IMR-90 (cell line): ENCODE results near the gene CD93. TPM values are rescaled to one million over a fixed set of nuclear protein-coding genes. Genes with fewer than 3 reads are reported as not detected.

Experiments used
- ATAC-seq: fragments of 200-7000 bp; cut with Tn5 transposase; 2 replicates; pipeline ENCODE4 v1.9.1; 2020; ENCODE audit warnings: low read depth, mild to moderate bottlenecking, moderate library complexity
- BruUV-seq: library from RNA; stranded (reverse); fragments of 400-500 nt; replicated peaks from 2 replicates; lab custom pipeline; 2021; lab: Mats Ljungman, UMichigan
- CTCF ChIA-PET: fragments of 300-600 bp; formaldehyde crosslinking; extraction: SDS; loops from one replicate; lab custom pipeline; 2021; ENCODE audit warnings: antibody characterized with exemption; lab: Yijun Ruan, JAX
- POLR2A ChIA-PET: fragments of 300-600 bp; sonication (Branson Sonifier 250); formaldehyde crosslinking; loops from one replicate; lab custom pipeline; 2022; ENCODE audit warnings: antibody characterized with exemption; ENCODE audit not compliant: unreplicated experiment; lab: Charles Lee
- DNase-seq: peaks from one replicate; pipeline ENCODE4 v3.0.0; 2013
- H2AFZ ChIP-seq: replicated peaks from 2 replicates; pipeline ENCODE3; 2013; ENCODE audit warnings: low read length, mild to moderate bottlenecking; ENCODE audit not compliant: poor library complexity
- H2AK5ac ChIP-seq: 2 replicates; pipeline ENCODE4 v1.6.1; 2013; ENCODE audit warnings: low read depth, low read length, inconsistent platforms
- H2AK9ac ChIP-seq: replicated peaks from 2 replicates; pipeline ENCODE3; 2013; ENCODE audit warnings: mild to moderate bottlenecking, low read depth, low read length, moderate library complexity; ENCODE audit not compliant: poor library complexity
- H2BK120ac ChIP-seq: 2 replicates; pipeline ENCODE4 v1.6.1; 2013; ENCODE audit warnings: low read depth, low read length, inconsistent platforms
- H2BK15ac ChIP-seq: 3 replicates; pipeline ENCODE4 v1.6.1; 2013; ENCODE audit warnings: low read depth, low read length, inconsistent platforms
- H2BK20ac ChIP-seq: 2 replicates; pipeline ENCODE4 v1.6.1; 2013; ENCODE audit warnings: low read depth, mild to moderate bottlenecking, inconsistent platforms, low read length, moderate library complexity
- H2BK5ac ChIP-seq: 2 replicates; pipeline ENCODE4 v1.6.1; 2013; ENCODE audit warnings: mild to moderate bottlenecking, low read depth, low read length, inconsistent platforms; ENCODE audit not compliant: poor library complexity, severe bottlenecking
- H3K14ac ChIP-seq: replicated peaks from 2 replicates; pipeline ENCODE4 v1.6.1; 2013; ENCODE audit warnings: low read depth, low read length, inconsistent platforms
- H3K18ac ChIP-seq: 2 replicates; pipeline ENCODE4 v1.6.1; 2013; ENCODE audit warnings: low read depth, low read length, control low read depth
- H3K23ac ChIP-seq: 2 replicates; pipeline ENCODE4 v1.6.1; 2013; ENCODE audit warnings: low read depth, low read length, inconsistent platforms
- H3K27ac ChIP-seq: 2 replicates; pipeline ENCODE4 v1.5.1; 2013; ENCODE audit warnings: mild to moderate bottlenecking, control low read depth, low read length; ENCODE audit not compliant: insufficient read depth
- H3K27me3 ChIP-seq: 2 replicates; pipeline ENCODE4 v1.6.1; 2013; ENCODE audit warnings: low read length; ENCODE audit not compliant: control insufficient read depth, insufficient read depth
- H3K36me3 ChIP-seq: 2 replicates; pipeline ENCODE4 v1.6.1; 2013; ENCODE audit warnings: low read length, mixed read lengths; ENCODE audit not compliant: control insufficient read depth, insufficient read depth
- H3K4ac ChIP-seq: 2 replicates; pipeline ENCODE4 v1.6.1; 2013; ENCODE audit warnings: low read depth, low read length, inconsistent platforms
- H3K4me1 ChIP-seq: 2 replicates; pipeline ENCODE4 v1.6.1; 2013; ENCODE audit warnings: low read length, mixed read lengths; ENCODE audit not compliant: control insufficient read depth, insufficient read depth
- H3K4me2 ChIP-seq: 2 replicates; pipeline ENCODE4 v1.6.1; 2013; ENCODE audit warnings: low read depth, mild to moderate bottlenecking, control low read depth, low read length, moderate library complexity
- H3K4me3 ChIP-seq: 2 replicates; pipeline ENCODE4 v1.5.1; 2013; ENCODE audit warnings: low read depth, mild to moderate bottlenecking, control low read depth, low read length, moderate library complexity; ENCODE audit not compliant: insufficient read depth
- H3K56ac ChIP-seq: 2 replicates; pipeline ENCODE4 v1.6.1; 2013; ENCODE audit warnings: low read length, inconsistent platforms; ENCODE audit not compliant: insufficient read depth; ENCODE audit errors: extremely low read depth
- H3K79me1 ChIP-seq, 2 experiments: 2 replicates each; pipeline ENCODE4 v1.6.1; 2013; ENCODE audit warnings: low read length in 2 of 2, inconsistent platforms in 1 of 2, low read depth in 1 of 2
- H3K9ac ChIP-seq: 2 replicates; pipeline ENCODE4 v1.6.1; 2013; ENCODE audit warnings: low read depth, low read length, control low read depth
- H3K9me1 ChIP-seq: 2 replicates; pipeline ENCODE4 v1.6.1; 2013; ENCODE audit warnings: low read length, inconsistent platforms; ENCODE audit not compliant: insufficient read depth
- H3K9me3 ChIP-seq: 2 replicates; pipeline ENCODE4 v1.6.1; 2013; ENCODE audit warnings: low read length; ENCODE audit not compliant: control insufficient read depth, insufficient read depth
- H4K20me1 ChIP-seq: 2 replicates; pipeline ENCODE4 v1.6.1; 2013; ENCODE audit warnings: low read length, inconsistent platforms; ENCODE audit not compliant: insufficient read depth
- H4K5ac ChIP-seq: 2 replicates; pipeline ENCODE4 v1.6.1; 2013; ENCODE audit warnings: mild to moderate bottlenecking, low read depth, low read length, control low read depth
- H4K8ac ChIP-seq, 2 experiments: 2 replicates each; pipeline ENCODE4 v1.6.1; 2013; ENCODE audit warnings: low read depth in 2 of 2, low read length in 2 of 2, control low read depth in 1 of 2, inconsistent platforms in 1 of 2
- H4K91ac ChIP-seq: 2 replicates; pipeline ENCODE4 v1.6.1; 2013; ENCODE audit warnings: low read depth, low read length, inconsistent platforms; ENCODE audit not compliant: insufficient read depth
- CHD1 ChIP-seq: IDR thresholded peaks from 2 replicates; pipeline ENCODE4 v1.6.1; 2012; ENCODE audit warnings: low read depth, low read length, improper control_type of control experiment
- CTCF ChIP-seq: conservative IDR thresholded peaks from 2 replicates; pipeline ENCODE4 v1.5.1; 2012; ENCODE audit warnings: mild to moderate bottlenecking, low read depth, low read length, improper control_type of control experiment
- MAZ ChIP-seq: IDR thresholded peaks from 2 replicates; pipeline ENCODE4 v1.6.1; 2012; ENCODE audit warnings: low read depth, mild to moderate bottlenecking, low read length, improper control_type of control experiment, moderate library complexity, borderline replicate concordance
- NFE2L2 ChIP-seq: fragments of 150-350 bp; IDR thresholded peaks from 2 replicates; pipeline ENCODE4 v1.6.1; 2016; ENCODE audit warnings: low read depth, mild to moderate bottlenecking, low read length
- RCOR1 ChIP-seq: IDR thresholded peaks from 2 replicates; pipeline ENCODE4 v1.6.1; 2012; ENCODE audit warnings: mild to moderate bottlenecking, low read length, improper control_type of control experiment; ENCODE audit not compliant: insufficient replicate concordance
- SMC3 ChIP-seq: fragments of 150-350 bp; IDR thresholded peaks from 2 replicates; pipeline ENCODE4 v1.6.1; 2016; ENCODE audit warnings: low read depth, mild to moderate bottlenecking, antibody characterized with exemption, low read length, moderate library complexity
- WGBS, 2 experiments: methylation state at CpG; one replicate each; pipeline versions ENCODE4 v1.1.5 to v1.1.7; 2013; ENCODE audit warnings: missing lambda C conversion rate in 2 of 2; ENCODE audit not compliant: insufficient read length in 1 of 2; ENCODE audit errors: extremely low coverage in 2 of 2; 5-methylcytosine and 5-hydroxymethylcytosine counted together
- dilution Hi-C: fragments of 300-500 bp; cut with HindIII; formaldehyde crosslinking; loops from one replicate; pipeline ENCODE4 v1.14.3; 2018; ENCODE audit warnings: low sequenced_read_pairs; ENCODE audit not compliant: unreplicated experiment
- in situ Hi-C: fragments of 300-500 bp; cut with MboI; formaldehyde crosslinking; loops from 3 replicates; pipeline ENCODE4 v1.14.3; 2019; ENCODE audit warnings: low sequenced_read_pairs, inconsistent platforms, mixed read lengths
- intact Hi-C: fragments of 100-400 bp; cut with micrococcal nuclease; formaldehyde crosslinking; loops from 2 replicates; pipeline ENCODE4 v1.10.0; 2022
- polyA plus RNA-seq, 3 experiments: library from polyadenylated mRNA; depleted of rRNA; stranded (reverse); fragments of >200 nt; gene quantifications; 2 replicates each; pipeline ENCODE4 v1.2.3, GENCODE V29; 2012; ENCODE audit warnings: low replicate concordance in 1 of 3
- total RNA-seq: library from RNA; depleted of rRNA; stranded (reverse); fragments of >200 nt; gene quantifications from 2 replicates; pipeline ENCODE4 v1.2.3, GENCODE V29; 2012

The CD93 gene
- total and polyA plus RNA-seq, 2 of the 4 experiments (the other 2 are of a cell fraction) = under 0.01 to 0.02 TPM

GRCh38 chr20:23071996-23072395 is 14.1 kb downstream of the CD93 start:
- POLR2A ChIA-PET = no interaction called here
- Histone ChIP-seq H2BK5ac (no peak overlapping the region), H3K23ac (no peak overlapping the region), H3K9me1 (no peaks in the 10 kb centered on the region), H4K5ac (no peak overlapping the region), H2AFZ (no peak overlapping the region), H2AK9ac (no peak overlapping the region), H2AK5ac (no peak overlapping the region), H3K18ac (no peak overlapping the region), H3K36me3 (no peaks in the 10 kb centered on the region), H2BK20ac (no peak overlapping the region), H3K4me2 (no peak overlapping the region), H2BK120ac (no peak overlapping the region), H3K4me1 (no peaks in the 10 kb centered on the region), H3K14ac (no peak overlapping the region), H3K4me3 (no peak overlapping the region), H3K4ac (no peak overlapping the region), H2BK15ac (no peak overlapping the region), H4K91ac (no peak overlapping the region), H4K8ac (no peak overlapping the region), H3K9ac (no peak overlapping the region), H3K9me3 (no peaks in the 10 kb centered on the region), H3K27me3 (peaks cover 11% of the 10 kb centered on the region), H4K20me1 (no peaks in the 10 kb centered on the region), H3K56ac (no peak overlapping the region), H3K79me1 (no peaks in the 10 kb centered on the region), H3K27ac (no peak overlapping the region)
- ATAC-seq (no peak), DNase-seq (no peak)
- no peak for TF ChIP-seq RCOR1
- no peak for TF ChIP-seq SMC3
- TF ChIP-seq NFE2L2 = no peak
- TF ChIP-seq CHD1 = no peak
- TF ChIP-seq CTCF = no peak
- no peak for TF ChIP-seq MAZ
- in situ Hi-C loops = no loop called here
- no CpG with 5 or more reads among the region's 4 CpGs for WGBS, 2 experiments
- CTCF ChIA-PET = no interaction called here
- intact Hi-C loops = no loop called here
- BruUV-seq = no TSS peak
- dilution Hi-C loops = no loop called here
